Sciatic nerve (tissue), 2 donors: ENCODE results near the gene CUL3. TPM values are rescaled to one million over a fixed set of nuclear protein-coding genes. Genes with fewer than 3 reads are reported as not detected.
"Not testable (repeated sequence)": the region's sequence is repeated elsewhere in the genome, so short reads cannot be mapped to it uniquely, and the experiment has no call there.

ENCODE experiments used
- ATAC-seq: fragments of 200-7000 bp; cut with Tn5 transposase; one replicate; pipeline ENCODE4 v1.9.1; 2020; ENCODE audit warnings: mild to moderate bottlenecking, moderate library complexity
- DNase-seq: peaks from one replicate; pipeline ENCODE4 v3.0.0-alpha.2; 2020; ENCODE audit warnings: low spot score
- intact Hi-C: fragments of 100-400 bp; cut with DNase I; formaldehyde crosslinking; loops from one replicate; pipeline ENCODE4 v1.14.2; 2022
- total RNA-seq: library from RNA; stranded (reverse); fragmentation: NEBNext Ultra II Directional; extraction: Animal tissue kit (Norgen Biotek cat#: 25700); gene quantifications from one replicate; pipeline ENCODE4 v1.2.1, GENCODE V29; 2021
- donor health status: DM: no; HTN: no; CAD: no.
- donor health status: DM: no; HTN: no; CAD: no.

The CUL3 gene
- total RNA-seq, 1 donor from 2014 or later, result 126 TPM

- ATAC-seq (no peak), DNase-seq (no peak)
- intact Hi-C loops, result no loop called here
These were observed 77.4 kb downstream of the CUL3 start for GRCh38 chr2:224507789-224508188.

DNA sequence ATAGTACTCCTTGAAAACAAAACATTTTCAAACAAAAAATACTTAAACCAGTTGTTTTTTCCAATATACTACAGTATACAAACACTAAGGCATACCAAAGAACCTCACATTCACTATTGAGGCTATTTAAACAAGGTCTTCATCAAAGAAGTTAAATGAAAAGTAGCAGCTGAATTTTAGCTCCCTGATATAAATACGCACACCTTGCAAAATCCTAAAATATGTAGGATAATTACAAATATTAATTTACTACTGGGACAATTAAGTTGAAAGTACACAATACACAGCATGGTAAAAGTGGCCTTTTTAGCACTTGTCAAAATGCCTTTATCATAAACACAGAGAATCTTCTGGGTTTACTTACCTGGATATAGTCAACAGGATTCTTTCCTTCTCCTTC, 78.7 kb downstream of the CUL3 start:
- intact Hi-C loops, result no loop called here
- ATAC-seq (no peak), DNase-seq (no peak)

DNA sequence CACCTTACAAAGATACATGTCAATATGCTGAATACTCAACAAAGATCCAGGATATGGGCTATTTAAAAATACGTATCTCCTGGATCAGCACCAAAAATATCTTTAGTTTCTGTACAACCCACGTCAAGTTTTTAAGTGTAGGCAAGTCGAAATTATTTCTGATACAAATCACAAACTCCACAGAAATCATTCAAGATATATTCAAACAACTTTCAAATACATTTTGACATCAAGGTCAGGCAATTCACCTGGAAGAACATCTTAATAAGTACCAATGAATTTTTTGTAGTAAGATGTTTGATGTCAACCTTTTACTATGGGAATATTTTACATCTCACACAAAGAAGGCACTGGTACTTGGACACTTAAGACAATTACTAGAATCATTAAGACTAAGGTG, 86.2 kb downstream of the CUL3 start:
- intact Hi-C loops, result no loop called here
- ATAC-seq (no peak), DNase-seq (no peak)

DNA sequence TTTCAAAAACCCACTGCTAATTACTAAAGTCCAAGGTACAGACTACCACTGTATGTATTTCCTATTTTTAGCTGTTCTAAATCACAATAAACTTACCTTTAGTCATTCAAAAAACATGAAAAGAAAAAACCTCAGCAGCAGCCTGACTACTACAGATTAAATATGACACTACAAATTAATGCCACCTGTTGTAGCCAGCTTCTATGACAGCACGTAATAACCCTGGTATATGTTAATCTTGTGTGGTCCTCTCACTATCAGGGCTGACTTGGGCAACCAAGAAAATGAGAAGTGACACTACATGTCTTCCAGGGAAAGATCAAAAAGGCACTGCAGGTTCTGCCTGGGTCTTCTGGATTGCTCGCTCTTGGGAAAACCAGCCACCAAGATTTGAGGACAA, 92.6 kb downstream of the CUL3 start:
- DNase-seq (no peak), ATAC-seq (no peak)
- intact Hi-C loops, result no loop called here

DNA sequence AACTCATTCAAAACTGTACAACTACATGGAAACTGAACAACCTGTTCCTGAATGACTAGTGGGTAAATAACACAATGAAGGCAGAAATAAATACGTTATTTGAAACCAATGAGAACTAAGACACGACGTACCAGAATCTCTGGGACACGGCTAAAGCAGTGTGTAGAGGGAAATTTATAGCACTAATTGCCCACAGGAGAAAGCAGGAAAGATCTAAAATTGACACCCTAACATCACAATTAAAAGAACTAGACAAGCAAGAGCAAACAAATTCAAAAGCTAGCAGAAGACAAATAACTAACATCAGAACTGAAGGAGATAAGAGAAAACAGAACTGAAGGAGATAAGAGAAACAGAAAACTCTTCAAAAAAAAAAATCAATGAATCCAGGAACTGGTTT, 97.2 kb downstream of the CUL3 start:
- intact Hi-C loops, DNase-seq, ATAC-seq: not testable (repeated sequence)

GRCh38 chr2:224485081-224486014, 99.8 kb downstream of the CUL3 start:
- intact Hi-C loops, result not testable (repeated sequence)

DNA sequence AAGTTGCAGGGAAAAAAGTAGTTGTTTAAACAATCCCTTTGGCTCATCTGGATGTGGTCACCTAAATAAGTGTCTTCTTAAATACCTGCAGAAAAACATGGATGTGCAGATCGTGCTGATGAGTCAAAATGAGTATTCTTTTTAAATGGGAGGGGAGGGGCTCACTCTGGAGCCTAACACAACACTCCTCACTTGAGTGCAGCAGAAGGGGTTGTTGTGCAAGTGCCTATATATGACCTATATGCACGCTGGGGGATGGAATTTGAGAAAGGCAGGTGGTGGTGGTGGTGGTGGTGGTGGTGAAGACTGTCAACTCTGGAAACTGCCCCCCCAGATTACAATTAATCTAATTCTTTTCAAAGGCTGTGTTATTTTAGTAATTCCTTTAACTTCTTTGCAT, 105.3 kb downstream of the CUL3 start:
- intact Hi-C loops, result no loop called here

More at GRCh38 chr2:224485081-224486014, 99.8 kb downstream of the CUL3 start:
- DNase-seq, ATAC-seq: not testable (repeated sequence)

DNA sequence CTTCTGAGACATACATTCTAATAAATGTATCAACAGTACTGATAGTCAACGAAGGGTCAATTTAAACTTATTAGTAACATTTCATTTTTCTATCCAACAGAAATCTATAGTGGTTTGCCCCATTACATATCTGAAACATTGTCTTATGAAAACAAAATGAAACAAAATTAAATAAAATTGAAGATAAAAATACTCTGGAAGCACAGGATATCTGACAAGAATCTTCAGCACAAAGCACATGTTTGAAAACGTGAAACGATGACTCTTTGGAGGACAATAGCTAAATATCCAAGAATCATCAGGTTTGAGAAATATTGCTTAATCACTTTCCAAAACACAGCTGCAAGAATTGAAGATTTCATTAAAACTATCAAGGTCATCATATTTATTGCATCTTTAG, 112.3 kb downstream of the CUL3 start:
- intact Hi-C loops, result no loop called here
- no peak for DNase-seq
- no peak for ATAC-seq

More for the DNA sequence above, 105.3 kb downstream of the CUL3 start:
- no peak for ATAC-seq
- DNase-seq, result no peak

DNA sequence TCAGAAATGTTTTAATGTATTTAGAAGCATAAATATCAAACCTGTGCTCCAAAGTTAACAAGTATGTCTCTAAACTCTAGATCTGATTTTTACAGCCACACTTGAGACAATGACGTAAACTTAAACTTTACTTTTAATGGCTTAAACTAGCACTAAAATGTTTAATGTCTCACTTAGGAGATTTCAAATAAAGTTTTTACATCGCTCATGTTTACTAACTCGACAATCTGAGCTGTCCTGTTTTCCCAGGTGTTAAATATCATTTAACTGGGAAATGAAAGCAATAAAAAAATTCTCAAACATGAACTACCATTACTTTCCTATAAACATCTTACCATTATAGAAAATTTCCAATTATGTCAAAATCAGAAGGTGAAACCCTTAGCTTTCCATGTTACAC, 113.0 kb downstream of the CUL3 start:
- DNase-seq (no peak), ATAC-seq (no peak)
- intact Hi-C loops, result no loop called here

DNA sequence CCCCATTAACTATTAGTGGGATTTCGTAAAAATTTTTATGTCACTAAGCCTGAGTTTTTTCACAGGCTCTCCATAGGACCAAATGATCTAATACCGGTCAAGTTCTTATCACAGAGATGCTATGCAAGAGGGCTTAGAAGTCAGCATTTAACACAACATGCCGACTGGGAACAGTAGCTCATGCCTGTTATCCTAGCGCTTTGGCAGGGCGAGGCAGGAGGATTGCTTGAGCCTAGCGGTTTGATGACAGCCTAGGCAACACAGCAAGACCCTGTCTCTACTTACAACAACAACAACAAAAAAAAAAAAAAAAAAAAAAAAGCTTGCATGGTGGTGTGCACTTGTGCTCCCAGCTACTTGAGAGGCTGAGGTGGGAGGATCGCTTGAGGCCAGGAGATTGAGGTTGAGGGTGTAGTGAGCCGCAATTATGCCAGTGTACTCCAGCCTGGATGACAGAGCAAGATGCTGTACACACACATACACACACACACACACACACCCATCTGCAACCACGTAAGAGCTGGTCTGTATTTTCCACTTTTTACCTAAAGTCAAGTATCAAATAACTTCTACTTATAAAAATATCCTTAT, 115.7 kb downstream of the CUL3 start:
- DNase-seq (no peak), ATAC-seq (no peak)
- intact Hi-C loops, result no loop called here

GRCh38 chr2:224466304-224466895, 118.8 kb downstream of the CUL3 start:
- DNase-seq, result no peak
- no peak for ATAC-seq
- intact Hi-C loops, result no loop called here

DNA sequence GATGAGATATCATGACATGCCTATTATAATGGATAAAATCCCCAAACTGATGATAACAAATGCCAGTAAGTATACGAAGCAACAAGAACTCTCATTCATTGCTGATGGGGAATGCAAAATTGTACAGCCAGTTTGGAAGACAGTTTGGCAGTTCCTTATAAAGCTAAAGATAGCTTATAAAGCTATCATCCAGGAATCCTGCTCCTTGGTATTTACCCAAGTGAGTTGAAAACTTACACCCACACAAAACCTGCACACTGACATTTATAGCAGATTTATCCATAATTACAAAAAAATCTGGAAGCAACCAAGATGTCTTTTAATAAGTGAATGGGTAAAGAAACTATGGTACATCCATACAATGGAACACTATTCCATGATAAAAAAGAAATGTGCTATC, 123.8 kb downstream of the CUL3 start:
- ATAC-seq (no peak), DNase-seq (no peak)
- intact Hi-C loops, result no loop called here

- no peak for ATAC-seq
- intact Hi-C loops, result no loop called here
These were observed 127.6 kb downstream of the CUL3 start for GRCh38 chr2:224457408-224458096.

DNA sequence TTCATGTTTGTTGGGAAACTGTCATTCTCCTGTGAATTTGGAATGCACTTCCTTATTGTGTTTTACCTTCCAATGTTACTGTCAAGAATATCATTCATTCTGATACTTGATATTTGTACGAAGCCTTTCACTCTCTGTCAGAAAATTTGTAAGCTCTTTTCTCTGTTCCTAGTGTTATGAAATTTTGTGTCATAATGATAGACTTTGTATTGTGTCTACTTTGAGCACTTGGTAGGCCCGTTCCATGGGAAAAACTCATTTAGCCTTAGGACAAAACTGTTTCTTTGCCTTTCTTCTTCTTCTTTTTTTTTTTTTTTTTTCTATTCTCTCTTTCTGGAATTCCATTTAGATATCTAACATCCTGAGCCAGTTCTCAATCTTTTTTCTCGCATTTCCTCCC, 131.3 kb downstream of the CUL3 start:
- DNase-seq (no peak), ATAC-seq (no peak)
- intact Hi-C loops, result no loop called here

More at GRCh38 chr2:224457408-224458096, 127.6 kb downstream of the CUL3 start:
- DNase-seq, result no peak

- intact Hi-C loops, result loop anchor here (10.0 kb wide), 1 partner anchor 85 kb away; no protein-coding TSS in a partner anchor
- DNase-seq (no peak), ATAC-seq (no peak)
These were observed 135.7 kb downstream of the CUL3 start for GRCh38 chr2:224449212-224450147.

GRCh38 chr2:224448236-224448635, 136.9 kb downstream of the CUL3 start:
- ATAC-seq (no peak), DNase-seq (no peak)
- intact Hi-C loops, result loop anchor here (10.0 kb wide), 1 partner anchor 83 kb away; no protein-coding TSS in a partner anchor

DNA sequence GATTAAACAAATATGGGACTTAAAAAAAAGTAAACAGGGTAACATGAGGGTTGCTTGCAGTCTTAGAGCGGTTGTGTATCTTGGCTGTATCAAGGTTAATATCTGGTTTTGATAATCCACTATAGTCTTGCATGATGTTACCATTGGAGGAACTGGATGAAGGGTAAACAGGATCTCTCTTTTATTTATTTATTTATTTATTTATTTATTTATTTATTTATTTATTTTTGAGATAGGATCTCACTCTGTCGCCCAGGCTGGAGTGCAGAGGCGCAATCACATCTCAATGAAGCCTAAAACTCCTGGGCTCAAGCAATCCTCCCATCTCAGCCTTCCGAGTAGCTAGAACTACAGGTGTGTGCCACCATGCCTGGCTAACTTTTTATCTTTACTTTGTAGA, 140.4 kb downstream of the CUL3 start:
- DNase-seq (no peak), ATAC-seq (no peak)
- intact Hi-C loops, result loop anchor here (10.0 kb wide), 1 partner anchor 80 kb away; no protein-coding TSS in a partner anchor

GRCh38 chr2:224444021-224444420, 141.1 kb downstream of the CUL3 start:
- DNase-seq, result no peak
- intact Hi-C loops, result loop anchor here (10.0 kb wide), 1 partner anchor 79 kb away; no protein-coding TSS in a partner anchor
- no peak for ATAC-seq
